ENCODE results near the gene ZP1.

ZP1 gene

DNA sequence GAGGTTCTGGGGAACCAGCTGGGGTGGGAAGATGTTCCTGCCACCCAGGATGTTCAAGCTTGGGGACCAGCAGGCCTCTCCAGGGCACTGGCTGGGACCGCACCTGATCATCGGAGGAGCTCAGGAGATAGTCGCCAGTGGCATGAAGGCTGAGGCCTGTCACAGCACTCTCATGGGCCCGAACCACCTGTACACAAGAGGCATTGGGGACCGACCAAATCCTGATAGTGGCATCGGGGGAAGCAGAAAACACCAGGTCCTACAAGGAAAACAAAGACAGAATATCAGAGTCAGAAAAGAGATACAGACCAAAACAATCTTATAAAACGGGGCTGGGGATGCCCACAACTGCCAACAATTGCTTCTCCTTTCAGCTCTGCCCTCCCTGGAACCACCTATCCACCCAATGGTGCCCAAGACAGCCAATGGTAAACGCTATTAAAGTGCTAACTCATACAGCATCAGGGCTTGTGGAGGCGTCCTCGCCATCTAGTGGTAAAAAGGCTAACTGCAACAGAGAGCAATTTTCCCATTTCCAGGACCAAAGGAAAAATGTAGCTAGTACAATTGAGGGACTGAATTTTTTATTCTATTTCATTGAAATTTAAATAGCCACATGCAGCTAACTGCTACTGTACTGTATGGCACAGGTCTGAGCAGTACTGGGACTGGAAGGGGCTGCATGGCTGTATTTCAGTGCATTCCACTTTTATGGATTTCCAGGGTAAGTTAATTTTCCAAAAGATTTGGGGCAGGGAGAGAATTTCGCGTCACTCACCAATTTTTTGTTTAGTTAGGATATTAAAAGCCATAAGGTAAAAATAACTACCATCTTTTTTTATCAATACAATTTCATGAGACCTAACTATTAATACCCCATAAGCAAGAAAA is 31.9 kb downstream of the ZP1 start:
- H3K4me3 ChIP-seq (ENCODE audit: low read depth, low read length): no peak overlapping the region
- no peak for DNase-seq (ENCODE audit: low read depth, low spot score)
- ChIA-PET POLR2A (interaction anchor here (0.8 kb wide), 1 partner anchor 12 kb away, joined by 3 read pairs; no protein-coding TSS in a partner anchor), CTCF (interaction anchor here (0.6 to 26.0 kb wide), 39 partner anchors 8 to 276 kb away, joined by 3 to 1087 read pairs (median 5); partner anchors contain the start of genes CCDC86, MS4A10, PTGDR2 and TMEM109)
- TF ChIP-seq, protein P1, sequence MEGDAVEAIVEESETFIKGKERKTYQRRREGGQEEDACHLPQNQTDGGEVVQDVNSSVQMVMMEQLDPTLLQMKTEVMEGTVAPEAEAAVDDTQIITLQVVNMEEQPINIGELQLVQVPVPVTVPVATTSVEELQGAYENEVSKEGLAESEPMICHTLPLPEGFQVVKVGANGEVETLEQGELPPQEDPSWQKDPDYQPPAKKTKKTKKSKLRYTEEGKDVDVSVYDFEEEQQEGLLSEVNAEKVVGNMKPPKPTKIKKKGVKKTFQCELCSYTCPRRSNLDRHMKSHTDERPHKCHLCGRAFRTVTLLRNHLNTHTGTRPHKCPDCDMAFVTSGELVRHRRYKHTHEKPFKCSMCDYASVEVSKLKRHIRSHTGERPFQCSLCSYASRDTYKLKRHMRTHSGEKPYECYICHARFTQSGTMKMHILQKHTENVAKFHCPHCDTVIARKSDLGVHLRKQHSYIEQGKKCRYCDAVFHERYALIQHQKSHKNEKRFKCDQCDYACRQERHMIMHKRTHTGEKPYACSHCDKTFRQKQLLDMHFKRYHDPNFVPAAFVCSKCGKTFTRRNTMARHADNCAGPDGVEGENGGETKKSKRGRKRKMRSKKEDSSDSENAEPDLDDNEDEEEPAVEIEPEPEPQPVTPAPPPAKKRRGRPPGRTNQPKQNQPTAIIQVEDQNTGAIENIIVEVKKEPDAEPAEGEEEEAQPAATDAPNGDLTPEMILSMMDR (IDR thresholded peaks at IDR 0.05; ENCODE audit: insufficient read depth, low read length, missing control alignments): peak; percentile 84

DNA sequence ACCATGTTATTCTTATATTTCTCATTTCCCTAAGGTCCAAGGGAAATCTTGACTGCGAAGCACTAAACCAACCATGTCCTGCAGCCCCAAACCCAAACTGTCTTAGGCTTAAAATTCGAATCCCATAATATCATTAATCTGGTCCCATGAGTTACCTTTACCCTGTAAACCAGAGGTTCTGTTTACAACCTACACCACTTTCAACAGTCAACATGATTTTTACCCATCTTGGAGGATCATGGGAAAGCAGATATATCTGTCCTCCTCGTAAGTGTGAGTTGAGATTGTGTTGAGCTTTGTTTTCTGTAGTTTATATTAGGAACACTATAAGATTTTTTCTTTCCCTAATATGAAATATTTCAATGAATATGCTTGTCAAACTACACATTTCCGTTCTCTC is 32.6 kb downstream of the ZP1 start:
- ChIA-PET CTCF (interaction anchor here (0.7 to 26.0 kb wide), 32 partner anchors 7 to 288 kb away, joined by 3 to 1087 read pairs (median 6); partner anchors contain the start of genes CCDC86, MS4A10, PTGDR2 and TMEM109), POLR2A (interaction anchor here (0.8 kb wide), 1 partner anchor 13 kb away, joined by 3 read pairs; no protein-coding TSS in a partner anchor)
- no peak for DNase-seq (ENCODE audit: low read depth, low spot score)
- no peak overlapping the region for H3K4me3 ChIP-seq (ENCODE audit: low read depth, low read length)
- TF ChIP-seq, protein P1 (IDR thresholded peaks at IDR 0.05; ENCODE audit: insufficient read depth, low read length, missing control alignments): no peak

DNA sequence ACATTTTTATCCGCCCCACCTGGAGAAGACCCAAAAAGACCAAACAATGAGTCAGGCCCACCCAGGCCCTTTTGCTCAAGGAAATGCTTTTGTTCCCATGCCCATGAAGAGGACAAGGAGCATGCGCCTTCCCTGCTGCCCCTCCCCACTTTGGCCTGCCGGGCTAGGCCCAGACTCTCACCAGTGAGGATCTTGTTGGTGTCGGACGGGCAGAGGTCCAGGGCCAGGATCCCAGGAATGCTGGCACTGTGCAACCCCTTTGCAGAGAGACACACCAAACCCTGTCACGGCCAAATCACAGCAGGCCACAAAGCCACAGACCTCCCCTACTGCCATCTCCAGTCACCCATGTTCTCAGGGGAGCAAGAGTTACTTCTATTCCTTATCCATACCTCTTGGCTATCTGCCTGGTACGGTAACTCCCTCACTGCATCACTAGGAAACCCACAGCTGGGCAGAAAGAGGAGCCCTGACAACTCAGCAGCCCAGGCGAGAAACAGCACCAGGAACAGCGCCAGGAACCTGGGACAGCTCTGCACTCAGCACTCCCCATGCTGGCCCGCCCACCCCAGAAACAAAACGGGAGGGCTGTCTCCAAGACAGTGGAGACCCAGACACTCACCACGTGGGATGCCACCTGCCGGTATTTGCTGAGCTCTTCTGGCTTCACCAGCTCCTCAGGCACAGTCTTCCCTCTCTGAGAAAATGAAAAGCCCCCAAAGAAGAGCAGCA is 33.5 kb downstream of the ZP1 start:
- H3K4me3 ChIP-seq (ENCODE audit: low read depth, low read length): no peak overlapping the region
- CTCF ChIA-PET: interaction anchor here (1.2 to 26.0 kb wide), 12 partner anchors 8 to 287 kb away, joined by 4 to 1087 read pairs (median 16); partner anchors contain the start of genes CCDC86, PTGDR2 and TMEM109
- POLR2A ChIA-PET: no interaction called here
- DNase-seq (ENCODE audit: low read depth, low spot score): no peak
- TF ChIP-seq, protein P1 (IDR thresholded peaks at IDR 0.05; ENCODE audit: insufficient read depth, low read length, missing control alignments): no peak

DNA sequence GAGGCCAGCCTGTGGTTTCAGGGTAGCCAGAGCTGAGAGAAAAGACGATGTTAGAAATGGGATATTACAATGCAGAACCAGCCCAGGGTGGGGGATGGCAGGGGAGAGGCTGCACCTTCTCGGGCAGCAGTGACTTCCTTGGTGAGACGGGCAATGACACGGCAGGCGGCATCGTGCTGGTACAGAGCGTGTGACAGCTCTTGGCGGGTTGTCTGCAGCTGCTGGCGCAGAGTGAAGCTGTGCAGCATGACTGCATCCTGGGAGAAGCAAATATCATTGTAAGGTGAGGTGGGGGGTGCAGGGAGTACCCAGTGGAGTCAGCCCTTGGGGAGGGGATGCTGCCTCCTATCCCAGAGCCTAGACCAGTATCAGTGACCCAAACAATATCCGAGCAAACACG is 35.3 kb downstream of the ZP1 start:
- no peak overlapping the region for H3K4me3 ChIP-seq (ENCODE audit: low read depth, low read length)
- POLR2A ChIA-PET: no interaction called here
- TF ChIP-seq, protein P1 (IDR thresholded peaks at IDR 0.05; ENCODE audit: insufficient read depth, low read length, missing control alignments): no peak
- CTCF ChIA-PET: interaction anchor here (1.2 to 26.0 kb wide), 7 partner anchors 8 to 271 kb away, joined by 3 to 1087 read pairs (median 15); partner anchors contain the start of genes CCDC86 and TMEM109
- no peak for DNase-seq (ENCODE audit: low read depth, low spot score)

DNA sequence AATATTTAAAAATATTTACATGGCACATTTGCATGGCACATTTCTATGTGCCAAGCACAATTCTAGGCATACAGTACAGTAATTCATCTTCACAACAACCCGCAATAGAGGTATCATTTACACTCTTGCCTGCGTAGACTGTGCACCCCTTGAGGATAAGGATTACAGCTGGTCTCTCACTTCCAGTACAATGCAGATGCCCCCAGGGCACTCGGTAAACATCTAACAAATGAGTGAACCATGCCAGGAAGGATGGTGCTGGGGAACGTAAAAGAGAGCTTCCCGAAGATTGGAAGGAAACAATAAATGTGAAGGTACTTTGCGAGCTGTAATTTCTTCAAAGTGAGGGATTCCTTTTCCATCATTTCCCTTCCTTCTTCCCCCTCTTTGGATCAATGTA is 37.7 kb downstream of the ZP1 start:
- ChIA-PET POLR2A (interaction anchor here (0.6 kb wide), 1 partner anchor 10 kb away, joined by 3 read pairs; no protein-coding TSS in a partner anchor), CTCF (interaction anchor here (0.9 to 26.0 kb wide), 12 partner anchors 8 to 225 kb away, joined by 3 to 1087 read pairs (median 6); partner anchors contain the start of genes CCDC86 and TMEM109)
- TF ChIP-seq, protein P1 (IDR thresholded peaks at IDR 0.05; ENCODE audit: insufficient read depth, low read length, missing control alignments): no peak
- DNase-seq (ENCODE audit: low read depth, low spot score): no peak
- H3K4me3 ChIP-seq (ENCODE audit: low read depth, low read length): peak overlapping the region; percentile 85

Data from AG04449 (cell line).